ENCODE measurements around the gene CCDC85A.

DNA sequence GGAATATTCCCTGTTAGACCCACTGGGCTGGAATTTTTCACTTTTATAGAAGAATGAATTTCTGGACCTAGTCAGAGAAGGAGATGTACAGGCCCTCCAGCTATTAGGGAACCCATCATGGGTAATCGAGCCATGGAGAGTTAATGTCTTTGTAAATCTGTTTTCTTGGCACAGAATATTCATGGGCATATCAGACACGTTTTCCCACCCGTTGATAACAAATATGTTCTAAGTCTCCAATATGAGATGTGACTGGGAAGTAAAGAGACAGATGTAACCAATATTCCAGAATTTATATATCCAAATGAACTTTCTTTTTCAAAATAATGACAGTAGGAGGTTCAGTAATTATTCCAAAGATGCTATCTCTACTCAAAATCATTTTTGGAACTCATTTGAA is 38.7 kb downstream of the CCDC85A start:
- TF ChIP-seq, protein P1, sequence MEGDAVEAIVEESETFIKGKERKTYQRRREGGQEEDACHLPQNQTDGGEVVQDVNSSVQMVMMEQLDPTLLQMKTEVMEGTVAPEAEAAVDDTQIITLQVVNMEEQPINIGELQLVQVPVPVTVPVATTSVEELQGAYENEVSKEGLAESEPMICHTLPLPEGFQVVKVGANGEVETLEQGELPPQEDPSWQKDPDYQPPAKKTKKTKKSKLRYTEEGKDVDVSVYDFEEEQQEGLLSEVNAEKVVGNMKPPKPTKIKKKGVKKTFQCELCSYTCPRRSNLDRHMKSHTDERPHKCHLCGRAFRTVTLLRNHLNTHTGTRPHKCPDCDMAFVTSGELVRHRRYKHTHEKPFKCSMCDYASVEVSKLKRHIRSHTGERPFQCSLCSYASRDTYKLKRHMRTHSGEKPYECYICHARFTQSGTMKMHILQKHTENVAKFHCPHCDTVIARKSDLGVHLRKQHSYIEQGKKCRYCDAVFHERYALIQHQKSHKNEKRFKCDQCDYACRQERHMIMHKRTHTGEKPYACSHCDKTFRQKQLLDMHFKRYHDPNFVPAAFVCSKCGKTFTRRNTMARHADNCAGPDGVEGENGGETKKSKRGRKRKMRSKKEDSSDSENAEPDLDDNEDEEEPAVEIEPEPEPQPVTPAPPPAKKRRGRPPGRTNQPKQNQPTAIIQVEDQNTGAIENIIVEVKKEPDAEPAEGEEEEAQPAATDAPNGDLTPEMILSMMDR (IDR thresholded peaks at IDR 0.05): no peak
- no peak for TF ChIP-seq EZH2 (IDR thresholded peaks at IDR 0.05)

Data from neural progenitor cell (in vitro differentiated cells).